ENCODE measurements around the gene NAGA.

- no peak for TF ChIP-seq CTCF (conservative IDR thresholded peaks at IDR 0.05; ENCODE audit: low read depth, low read length)
- TF ChIP-seq USF2 (IDR thresholded peaks at IDR 0.05; ENCODE audit: low read depth, low read length), result no peak
- TF ChIP-seq POLR2A (IDR thresholded peaks at IDR 0.05; ENCODE audit: low read depth, low read length), result no peak
- TF ChIP-seq CEBPB (IDR thresholded peaks at IDR 0.05; ENCODE audit: low read depth, low read length), result no peak
- TF ChIP-seq RCOR1 (IDR thresholded peaks at IDR 0.05; ENCODE audit: insufficient replicate concordance, low read length), result no peak
- no peak for TF ChIP-seq ELK1 (IDR thresholded peaks at IDR 0.05; ENCODE audit: borderline replicate concordance, low read depth, low read length)
- TF ChIP-seq RAD21 (IDR thresholded peaks at IDR 0.05; ENCODE audit: low read length), result no peak
- no peak for TF ChIP-seq MXI1 (IDR thresholded peaks at IDR 0.05; ENCODE audit: borderline replicate concordance, low read depth, low read length)
Observed at GRCh38 chr22:42061041-42061440, 9.6 kb downstream of the NAGA start.
